Activated CD4-positive, alpha-beta T cell treated with anti-CD3 and anti-CD28 coated beads, Interleukin-10, Interleukin-2, amounts not matched to agents 100 ng/mL and 50 ng/mL, durations not matched to agents 16 hours and 8 hours (primary cell): ENCODE measurements around the gene MIPOL1.
"Not testable (repeated sequence)": the region's sequence is repeated elsewhere in the genome, so short reads cannot be mapped to it uniquely, and the experiment has no call there.

Source experiments
- DNase-seq: peaks from one replicate; pipeline ENCODE4 v3.0.0-alpha.2; 2020

Gene MIPOL1

GRCh38 chr14:37469650-37470049, 271.9 kb downstream of the MIPOL1 start:
- DNase-seq = no peak

DNA sequence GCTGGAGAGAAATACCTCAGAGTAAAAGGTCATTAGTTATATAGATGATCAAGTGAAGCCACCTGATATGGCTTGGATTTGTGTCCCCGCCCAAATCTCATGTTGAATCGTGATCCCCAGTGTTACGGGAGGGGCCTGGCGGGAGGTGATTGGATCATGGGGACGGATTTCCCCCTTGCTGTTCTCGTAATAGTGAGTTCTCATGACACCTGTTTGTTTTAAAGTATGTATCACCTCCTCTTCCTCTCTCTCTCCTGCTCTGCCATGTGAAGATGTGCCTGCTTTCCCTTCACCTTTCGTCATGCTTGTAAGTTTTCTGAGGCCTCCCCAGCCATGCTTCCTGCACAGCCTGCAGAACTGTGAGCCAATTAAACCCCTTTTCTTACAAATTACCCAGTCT, 272.5 kb downstream of the MIPOL1 start:
- no peak for DNase-seq

GRCh38 chr14:37472906-37473305, 275.2 kb downstream of the MIPOL1 start:
- DNase-seq = no peak

- no peak for DNase-seq
These were observed 276.5 kb downstream of the MIPOL1 start for GRCh38 chr14:37474191-37474590.

GRCh38 chr14:37480446-37481290, 282.9 kb downstream of the MIPOL1 start:
- no peak for DNase-seq

DNA sequence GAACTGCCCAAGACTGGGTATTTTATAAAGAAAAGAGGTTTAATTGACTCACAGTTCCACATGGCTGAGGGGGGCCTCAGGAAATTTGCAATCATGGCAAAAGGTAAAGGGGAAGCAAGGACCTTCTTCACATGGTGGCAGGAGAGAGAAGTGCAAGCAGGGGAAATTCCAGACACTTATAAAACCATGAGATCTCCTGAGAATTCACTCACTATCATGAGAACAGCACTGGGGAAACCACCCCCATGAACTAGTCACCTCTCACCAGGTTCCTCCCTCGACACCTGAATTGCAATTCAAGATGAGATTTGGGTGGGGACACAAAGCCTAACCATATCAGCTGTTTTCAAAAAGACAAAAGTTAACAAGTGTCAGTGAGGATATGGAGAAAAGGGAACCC, 284.7 kb downstream of the MIPOL1 start:
- no peak for DNase-seq

DNA sequence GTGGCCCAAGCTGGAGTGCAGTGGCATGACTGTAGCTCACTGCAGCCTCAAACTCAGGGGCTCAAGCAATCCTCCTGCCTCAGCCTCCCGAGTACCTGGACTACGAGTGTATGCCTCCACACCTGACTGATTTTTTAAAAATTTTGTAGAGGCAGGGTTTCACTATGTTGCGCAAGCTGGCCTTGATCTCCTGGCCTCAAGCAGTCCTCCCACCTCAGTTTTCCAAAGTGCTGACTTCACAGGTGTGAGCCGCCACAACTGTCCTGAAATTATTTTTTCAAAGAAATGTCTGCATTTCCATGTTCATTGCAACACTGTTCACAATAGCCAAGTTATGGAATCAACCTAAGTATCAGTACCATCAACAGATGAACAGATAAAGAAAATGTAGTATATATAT, 285.9 kb downstream of the MIPOL1 start:
- no peak for DNase-seq

DNA sequence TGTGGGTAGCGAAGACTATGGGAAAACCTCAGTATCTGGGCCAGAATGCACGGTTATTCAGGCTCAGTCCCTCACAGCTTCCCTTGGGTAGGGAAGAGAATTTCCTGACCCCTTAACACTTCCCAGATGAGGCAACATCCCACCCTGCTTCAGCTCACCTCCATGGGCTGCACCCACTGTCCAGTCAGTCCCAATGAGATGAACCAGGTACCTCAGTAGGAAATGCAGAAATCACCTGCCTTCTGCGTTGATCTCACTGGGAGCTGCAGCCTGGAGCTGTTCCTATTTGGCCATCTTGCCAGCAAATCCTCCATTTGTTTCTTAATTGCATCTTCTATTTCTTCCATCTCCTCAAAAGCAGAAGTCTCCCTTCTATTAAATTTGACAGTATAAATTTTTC, 292.9 kb downstream of the MIPOL1 start:
- DNase-seq = no peak

DNA sequence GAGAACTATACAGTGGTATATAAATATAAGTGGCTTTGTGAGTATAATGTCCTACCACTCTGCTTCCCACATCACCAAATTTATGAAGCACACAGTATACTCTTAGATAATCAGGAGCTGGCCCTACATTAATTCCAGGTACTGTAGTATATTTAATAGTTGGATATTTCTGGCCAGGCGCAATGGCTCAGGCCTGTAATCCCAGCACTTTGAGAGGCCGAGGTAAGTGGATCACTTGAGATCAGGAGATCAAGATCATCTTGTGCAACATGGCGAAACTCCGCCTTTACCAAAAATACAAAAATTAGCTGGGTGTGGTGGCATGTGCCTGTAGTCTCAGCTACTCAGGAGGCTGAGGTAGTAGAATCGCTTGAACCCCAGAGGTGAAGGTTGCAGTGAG, 293.3 kb downstream of the MIPOL1 start:
- DNase-seq = no peak

DNA sequence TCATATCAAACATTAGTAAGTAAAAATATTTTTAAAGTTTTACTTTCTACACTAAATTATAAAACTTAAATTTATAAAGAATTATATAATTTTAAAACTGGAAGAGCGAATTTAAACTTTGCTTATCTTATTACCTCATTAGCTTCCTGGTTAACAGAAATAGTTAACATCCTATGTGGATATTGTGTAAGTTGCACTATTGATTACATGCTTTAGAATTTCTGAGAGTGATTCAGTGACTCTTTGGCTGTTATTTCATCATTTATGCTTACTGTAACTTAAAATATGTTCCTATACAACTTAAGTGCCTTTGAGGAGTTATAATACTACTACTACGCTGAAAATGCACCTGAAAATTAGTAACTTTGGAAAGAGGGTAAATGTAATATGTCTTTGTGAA, 295.9 kb downstream of the MIPOL1 start:
- DNase-seq = no peak

GRCh38 chr14:37497422-37497821, 299.7 kb downstream of the MIPOL1 start:
- no peak for DNase-seq

DNA sequence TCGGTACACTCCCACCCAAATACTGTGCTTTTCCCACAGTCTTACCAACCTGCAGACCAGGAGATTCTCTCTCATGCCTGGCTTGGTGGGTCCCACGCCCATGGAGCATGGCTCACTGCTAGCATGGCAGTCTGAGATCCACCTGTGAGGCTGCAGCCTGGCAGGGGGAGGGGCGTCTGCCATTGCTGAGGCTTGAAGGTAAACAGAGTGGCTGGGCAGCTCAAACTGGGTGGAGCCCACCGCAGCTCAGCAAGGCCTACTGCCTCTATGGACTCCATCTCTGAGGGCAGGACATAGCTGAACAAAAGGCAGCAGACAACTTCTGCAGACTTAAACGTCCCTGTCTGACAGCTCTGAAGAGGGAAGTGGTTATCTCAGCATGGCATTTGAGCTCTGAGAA, 304.1 kb downstream of the MIPOL1 start:
- no peak for DNase-seq

GRCh38 chr14:37508503-37508902, 310.8 kb downstream of the MIPOL1 start:
- DNase-seq = no peak

DNA sequence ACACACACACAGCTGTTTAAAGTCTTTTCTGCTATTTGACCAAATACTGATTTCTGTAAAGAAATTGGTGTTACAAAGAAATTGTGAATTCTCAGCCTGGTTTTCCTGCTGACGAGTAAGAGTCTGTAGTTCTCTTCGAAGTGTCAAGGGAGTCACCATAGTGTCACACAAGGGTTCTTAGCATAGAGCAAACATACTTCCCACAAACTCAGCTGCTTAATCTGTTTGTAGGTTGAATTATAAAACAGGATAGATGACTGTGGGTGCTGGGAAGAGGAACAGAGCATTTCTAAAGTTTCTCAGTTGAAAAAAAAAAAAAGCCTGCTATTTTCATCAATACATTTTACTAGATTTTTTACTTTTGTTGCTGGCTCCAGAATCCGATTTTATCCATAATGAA, 314.4 kb downstream of the MIPOL1 start:
- DNase-seq = no peak

DNA sequence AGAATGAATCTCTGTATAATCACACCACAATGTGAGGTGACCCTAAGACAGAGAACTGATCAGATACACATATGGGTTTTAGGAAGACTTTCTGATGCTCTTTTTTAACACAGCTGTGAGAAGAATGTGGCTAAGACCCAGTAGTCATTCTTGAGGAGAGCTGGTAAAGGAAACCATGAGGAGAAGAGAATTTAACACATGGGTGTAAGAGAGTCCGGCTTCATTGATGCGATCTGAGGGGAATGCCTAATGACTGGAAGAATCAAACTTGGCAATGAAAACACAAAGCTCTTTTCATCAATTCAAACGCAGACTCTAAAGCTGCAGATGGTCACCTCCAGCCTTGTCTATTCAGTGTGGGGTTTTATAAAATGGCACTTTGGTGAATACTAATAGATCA, 318.0 kb downstream of the MIPOL1 start:
- DNase-seq = no peak

DNA sequence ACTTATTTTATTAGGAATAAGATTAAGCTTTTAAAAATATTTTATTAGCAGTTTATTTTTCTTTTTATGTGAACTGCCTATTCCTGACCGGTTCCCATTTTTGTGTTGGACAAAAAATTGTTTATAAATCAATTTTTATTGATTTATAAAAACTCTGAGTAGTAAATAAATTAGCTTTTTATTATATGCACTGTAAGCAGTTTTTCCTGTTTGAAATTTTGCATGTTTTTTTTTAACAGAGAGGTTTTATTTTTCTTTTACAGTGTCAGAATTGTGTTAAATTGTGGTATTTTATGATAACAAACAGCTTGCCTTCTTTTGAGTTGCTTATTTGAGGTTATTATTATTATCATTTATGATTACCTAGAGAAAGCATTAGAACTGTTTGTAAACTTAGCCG, 329.3 kb downstream of the MIPOL1 start:
- DNase-seq = no peak

DNA sequence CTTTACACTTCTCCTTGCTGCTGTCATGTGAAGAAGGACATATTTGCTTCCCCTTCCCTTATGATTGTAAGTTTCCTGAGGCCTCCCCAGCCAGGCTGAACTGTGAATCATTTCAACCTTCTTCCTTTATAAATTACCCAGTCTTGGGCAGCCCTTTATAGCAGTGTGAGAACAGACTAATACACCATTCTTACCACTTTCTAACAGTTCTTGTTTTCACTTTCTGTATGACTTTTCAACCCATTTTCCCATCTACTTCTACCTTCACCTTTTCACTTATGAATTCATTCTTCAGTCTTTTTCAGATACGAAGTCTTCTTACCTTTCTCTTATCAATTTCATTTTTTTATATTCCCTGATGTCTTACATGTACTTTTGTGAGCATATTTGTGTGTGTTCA, 342.3 kb downstream of the MIPOL1 start:
- no peak for DNase-seq

- DNase-seq = no peak
These were observed 346.7 kb downstream of the MIPOL1 start for GRCh38 chr14:37544407-37544806.

DNA sequence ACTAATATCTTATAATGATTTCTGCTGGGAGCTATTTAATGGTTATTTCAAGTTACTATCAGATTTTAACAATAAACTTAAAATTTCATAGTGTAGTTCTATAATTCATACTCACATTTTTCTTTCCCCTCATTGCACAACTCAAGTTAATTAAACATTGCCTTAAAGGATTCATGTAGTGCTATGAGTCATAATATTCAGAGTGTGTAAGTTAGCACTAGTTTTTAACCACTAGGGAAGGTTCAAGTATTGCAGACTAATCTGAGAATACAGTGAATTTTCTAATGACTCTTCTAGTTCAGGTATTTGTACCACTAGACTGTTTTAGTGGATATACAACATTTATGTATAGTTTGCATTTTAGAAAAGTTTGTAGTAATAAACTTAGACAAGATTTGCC, 347.4 kb downstream of the MIPOL1 start:
- no peak for DNase-seq

- DNase-seq = no peak
These were observed 349.1 kb downstream of the MIPOL1 start for GRCh38 chr14:37546621-37547447.

DNA sequence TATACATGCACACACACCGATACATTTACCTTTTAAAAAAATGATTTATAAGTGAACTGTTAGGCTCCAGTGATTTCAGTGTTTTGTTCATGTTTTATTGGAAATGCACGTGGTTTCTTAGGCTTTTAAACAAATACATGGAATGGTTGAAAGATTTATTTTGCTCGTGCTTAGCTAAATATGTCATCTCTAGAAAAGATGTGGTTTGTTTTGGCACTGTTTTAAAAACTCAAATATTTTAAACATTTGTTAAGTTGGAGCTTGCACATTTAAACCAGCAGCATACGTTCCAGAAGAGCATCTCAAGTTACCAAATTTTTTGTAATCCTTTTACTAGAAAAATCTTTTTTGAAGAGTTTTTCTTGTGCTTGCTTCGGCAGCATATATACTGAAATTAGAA, 352.8 kb downstream of the MIPOL1 start:
- DNase-seq = no peak

DNA sequence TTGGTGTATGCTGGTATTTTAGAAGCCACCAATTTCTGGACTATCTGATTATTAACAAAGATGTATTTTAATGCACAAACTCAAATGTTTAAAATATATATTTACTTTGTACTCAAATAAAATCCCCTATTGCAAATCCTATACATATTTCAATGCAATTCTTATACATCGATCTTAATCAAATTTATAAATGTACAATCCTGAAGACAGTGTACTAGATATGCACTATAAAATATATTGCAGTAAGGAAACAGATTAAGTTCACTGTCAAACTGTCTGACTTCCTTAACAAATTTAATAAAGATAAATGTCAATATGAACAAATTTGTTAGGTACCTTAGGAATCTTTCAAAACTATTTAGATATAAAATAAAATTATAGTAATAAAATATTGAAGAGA, 353.4 kb downstream of the MIPOL1 start:
- DNase-seq = no peak

- DNase-seq = no peak
These were observed 356.3 kb downstream of the MIPOL1 start for GRCh38 chr14:37553935-37554550.

GRCh38 chr14:37555596-37555995, 357.9 kb downstream of the MIPOL1 start:
- DNase-seq = not testable (repeated sequence)
